A549 (cell line): ENCODE data around the gene CIDEB. TPM values are rescaled to one million over a fixed set of nuclear protein-coding genes. Genes with fewer than 3 reads are reported as not detected.

ENCODE experiments used
- ATAC-seq, 2 experiments: fragments of 200-7000 bp in 1 of 2; fragments of >200 bp in 1 of 2; cut with Nextera tagmentation in 1 of 2; cut with Tn5 transposase in 1 of 2; 3 replicates each; pipeline versions ENCODE4 v1.8.0 to v1.9.1; 2018 to 2020; ENCODE audit warnings: mild to moderate bottlenecking in 1 of 2, moderate library complexity in 1 of 2
- CTCF ChIA-PET: fragments of 300-600 bp; sonication (Branson Sonifier 250); formaldehyde crosslinking; extraction: SDS; loops from one replicate; lab custom pipeline; 2021; ENCODE audit warnings: antibody characterized with exemption, inconsistent platforms; lab: Yijun Ruan, JAX
- POLR2A ChIA-PET: fragments of 350-600 bp; formaldehyde crosslinking; extraction: SDS; loops from one replicate; lab custom pipeline; 2021; ENCODE audit warnings: antibody characterized with exemption, inconsistent platforms; lab: Yijun Ruan, JAX
- DNase-seq, 2 experiments: peaks; one replicate each; pipeline versions ENCODE4 v3.0.0 to v3.0.0-alpha.2; 2011 to 2016; ENCODE audit warnings: low read depth in 1 of 2, low spot score in 1 of 2
- FAIRE-seq: peaks from 2 replicates; lab custom pipeline; 2011; peaks lifted over from hg19 to GRCh38; lab: Jason Lieb, UNC
- H3K27ac ChIP-seq, 2 experiments: fragments of >200 bp; sonication (Bioruptor Twin); formaldehyde crosslinking; 3 replicates each; pipeline ENCODE4 v1.5.1; 2016 to 2017
- H3K4me1 ChIP-seq: fragments of >200 bp; sonication (Bioruptor Twin); formaldehyde crosslinking; 3 replicates; pipeline ENCODE4 v1.6.1; 2016
- H3K4me2 ChIP-seq: fragments of >200 bp; sonication (Bioruptor Twin); formaldehyde crosslinking; 3 replicates; pipeline ENCODE4 v1.6.1; 2016
- H3K4me3 ChIP-seq: fragments of >200 bp; sonication (Bioruptor Twin); formaldehyde crosslinking; 3 replicates; pipeline ENCODE4 v1.5.1; 2016
- H3K9me3 ChIP-seq: fragments of >200 bp; sonication (Bioruptor Twin); formaldehyde crosslinking; 3 replicates; pipeline ENCODE4 v1.6.1; 2016
- CHD4 ChIP-seq: fragments of 200-600 bp; sonication (generic); IDR thresholded peaks from 2 replicates; pipeline ENCODE4 v1.6.1; 2016; ENCODE audit warnings: antibody characterized with exemption, mild to moderate bottlenecking, borderline replicate concordance
- CTCF ChIP-seq: fragments of >200 bp; sonication (Bioruptor Twin); formaldehyde crosslinking; IDR thresholded peaks from 3 replicates; pipeline ENCODE4 v1.5.1; 2016
- EHMT2 ChIP-seq: fragments of 200-600 bp; sonication (generic); IDR thresholded peaks from 2 replicates; pipeline ENCODE4 v1.6.1; 2016; ENCODE audit warnings: antibody characterized with exemption, low read depth, mild to moderate bottlenecking, moderate library complexity
- ESRRA ChIP-seq: fragments of 150-350 bp; IDR thresholded peaks from 2 replicates; pipeline ENCODE4 v1.6.1; 2014; ENCODE audit warnings: mild to moderate bottlenecking, low read length, borderline replicate concordance
- FOXS1 ChIP-seq: fragments of 250-450 bp; sonication (Bioruptor Pico); IDR thresholded peaks from 2 replicates; pipeline ENCODE4 v1.5.0; 2020; ENCODE audit warnings: mild to moderate bottlenecking, moderate library complexity
- HOXB13 ChIP-seq: fragments of 250-450 bp; sonication (Bioruptor Pico); IDR thresholded peaks from 2 replicates; pipeline ENCODE4 v1.5.0; 2020; ENCODE audit warnings: low read depth, mild to moderate bottlenecking, moderate library complexity
- JUN ChIP-seq, 2 experiments: fragments of >200 bp; sonication (Bioruptor Twin); formaldehyde crosslinking; IDR thresholded peaks; 2 replicates in 1 of 2; 3 replicates in 1 of 2; pipeline ENCODE4 v1.6.1; 2016 to 2017
- KDM1A ChIP-seq: fragments of 200-600 bp; sonication (generic); IDR thresholded peaks from 2 replicates; pipeline ENCODE4 v1.6.1; 2016; ENCODE audit warnings: low read depth, mild to moderate bottlenecking
- MAZ ChIP-seq: fragments of 150-350 bp; IDR thresholded peaks from 2 replicates; pipeline ENCODE4 v1.6.1; 2014; ENCODE audit warnings: antibody characterized with exemption, low read depth, low read length, borderline replicate concordance
- RFX5 ChIP-seq: fragments of 450-650 bp; IDR thresholded peaks from 2 replicates; pipeline ENCODE4 v1.7.1; 2014; ENCODE audit warnings: antibody characterized with exemption, mild to moderate bottlenecking, moderate library complexity
- RNF2 ChIP-seq: fragments of 200-600 bp; sonication (generic); IDR thresholded peaks from 2 replicates; pipeline ENCODE4 v1.6.1; 2016; ENCODE audit warnings: low read depth, mild to moderate bottlenecking, antibody characterized with exemption, moderate library complexity, borderline replicate concordance
- SMC3 ChIP-seq: fragments of >200 bp; sonication (Bioruptor Twin); formaldehyde crosslinking; IDR thresholded peaks from 3 replicates; pipeline ENCODE4 v1.6.1; 2018; ENCODE audit warnings: inconsistent platforms
- WGBS: methylation state at CpG from one replicate; pipeline ENCODE4 v1.1.6; 2017; ENCODE audit errors: missing lambda C conversion rate; 5-methylcytosine and 5-hydroxymethylcytosine counted together
- polyA plus RNA-seq, 4 experiments: library from polyadenylated mRNA; depleted of rRNA in 3 of 4; stranded (reverse); fragments of >200 nt; fragmentation: RNase III in 1 of 4; extraction: RNeasy Plus Mini Kit Qiagen cat#74134 plus additional on column Dnase treatment in 1 of 4; gene quantifications; 2 replicates in 3 of 4; 3 replicates in 1 of 4; pipeline ENCODE4 v1.2.3, GENCODE V29; 2011 to 2017
- TF ChIP-seq, protein P1 (sequence below): fragments of 200-600 bp; sonication (generic); IDR thresholded peaks from 2 replicates; pipeline ENCODE4 v1.6.1; 2016; ENCODE audit warnings: antibody characterized with exemption, mild to moderate bottlenecking, moderate library complexity
- TF ChIP-seq, protein P2 (sequence below): fragments of 250-450 bp; sonication (Bioruptor Pico); IDR thresholded peaks from 2 replicates; pipeline ENCODE4 v1.5.0; 2020; ENCODE audit warnings: low read depth, mild to moderate bottlenecking, moderate library complexity

Gene CIDEB
- polyA plus RNA-seq, 2 of the 4 experiments (the other 2 are of a cell fraction), result 0.31 to 0.79 TPM

DNA sequence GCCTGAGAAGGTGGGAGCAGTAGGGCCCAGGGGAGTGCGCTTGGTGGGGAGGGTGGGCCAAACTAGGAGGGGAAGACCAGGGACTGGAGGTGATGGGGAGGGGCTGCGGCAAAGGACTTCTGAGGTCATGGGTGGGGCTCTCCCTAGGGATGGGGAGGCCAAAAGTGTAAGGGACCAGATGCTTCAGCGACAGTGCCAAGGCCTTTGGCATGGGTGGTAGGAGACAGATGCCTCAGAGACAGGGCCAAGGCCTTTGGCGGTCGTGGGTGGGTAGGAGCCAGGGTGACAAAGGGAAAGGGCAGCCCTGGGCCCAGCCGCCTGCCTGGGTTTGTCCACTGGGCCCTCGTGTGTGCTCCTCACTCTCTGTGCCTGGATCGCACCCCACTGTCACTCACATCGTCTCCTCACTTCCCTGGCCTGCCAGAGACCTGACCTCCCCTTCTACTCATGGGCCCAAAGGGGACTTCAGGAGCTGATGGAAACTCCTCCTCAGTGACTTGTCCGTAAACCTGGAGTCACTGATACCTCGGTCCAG lies 23.2 kb downstream of the CIDEB start:
- FAIRE-seq (no peak), DNase-seq (no peak), ATAC-seq (no peak)
- TF ChIP-seq HOXB13 (no peak), SMC3 (no peak), FOXS1 (no peak), KDM1A (no peak), ESRRA (no peak), CTCF (no peak), JUN (IDR thresholded peaks at IDR 0.05) (no peak), MAZ (no peak), RNF2 (no peak)
- TF ChIP-seq, protein P1, sequence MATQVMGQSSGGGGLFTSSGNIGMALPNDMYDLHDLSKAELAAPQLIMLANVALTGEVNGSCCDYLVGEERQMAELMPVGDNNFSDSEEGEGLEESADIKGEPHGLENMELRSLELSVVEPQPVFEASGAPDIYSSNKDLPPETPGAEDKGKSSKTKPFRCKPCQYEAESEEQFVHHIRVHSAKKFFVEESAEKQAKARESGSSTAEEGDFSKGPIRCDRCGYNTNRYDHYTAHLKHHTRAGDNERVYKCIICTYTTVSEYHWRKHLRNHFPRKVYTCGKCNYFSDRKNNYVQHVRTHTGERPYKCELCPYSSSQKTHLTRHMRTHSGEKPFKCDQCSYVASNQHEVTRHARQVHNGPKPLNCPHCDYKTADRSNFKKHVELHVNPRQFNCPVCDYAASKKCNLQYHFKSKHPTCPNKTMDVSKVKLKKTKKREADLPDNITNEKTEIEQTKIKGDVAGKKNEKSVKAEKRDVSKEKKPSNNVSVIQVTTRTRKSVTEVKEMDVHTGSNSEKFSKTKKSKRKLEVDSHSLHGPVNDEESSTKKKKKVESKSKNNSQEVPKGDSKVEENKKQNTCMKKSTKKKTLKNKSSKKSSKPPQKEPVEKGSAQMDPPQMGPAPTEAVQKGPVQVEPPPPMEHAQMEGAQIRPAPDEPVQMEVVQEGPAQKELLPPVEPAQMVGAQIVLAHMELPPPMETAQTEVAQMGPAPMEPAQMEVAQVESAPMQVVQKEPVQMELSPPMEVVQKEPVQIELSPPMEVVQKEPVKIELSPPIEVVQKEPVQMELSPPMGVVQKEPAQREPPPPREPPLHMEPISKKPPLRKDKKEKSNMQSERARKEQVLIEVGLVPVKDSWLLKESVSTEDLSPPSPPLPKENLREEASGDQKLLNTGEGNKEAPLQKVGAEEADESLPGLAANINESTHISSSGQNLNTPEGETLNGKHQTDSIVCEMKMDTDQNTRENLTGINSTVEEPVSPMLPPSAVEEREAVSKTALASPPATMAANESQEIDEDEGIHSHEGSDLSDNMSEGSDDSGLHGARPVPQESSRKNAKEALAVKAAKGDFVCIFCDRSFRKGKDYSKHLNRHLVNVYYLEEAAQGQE, result no peak
- TF ChIP-seq, protein P2, sequence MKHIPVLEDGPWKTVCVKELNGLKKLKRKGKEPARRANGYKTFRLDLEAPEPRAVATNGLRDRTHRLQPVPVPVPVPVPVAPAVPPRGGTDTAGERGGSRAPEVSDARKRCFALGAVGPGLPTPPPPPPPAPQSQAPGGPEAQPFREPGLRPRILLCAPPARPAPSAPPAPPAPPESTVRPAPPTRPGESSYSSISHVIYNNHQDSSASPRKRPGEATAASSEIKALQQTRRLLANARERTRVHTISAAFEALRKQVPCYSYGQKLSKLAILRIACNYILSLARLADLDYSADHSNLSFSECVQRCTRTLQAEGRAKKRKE (CRISPR knock-in tag), result no peak
- no peak overlapping the region for H3K4me3 ChIP-seq
- H3K27ac ChIP-seq, result no peak overlapping the region
- POLR2A ChIA-PET, result no interaction called here
- CTCF ChIA-PET, result interaction anchor here (0.6 to 34.0 kb wide), 6 partner anchors 12 to 152 kb away, joined by 3 to 469 read pairs (median 5); partner anchors contain the start of genes CIDEB, DHRS1, LTB4R and LTB4R2
- WGBS, result 87% methylated on average over 11 of the region's 11 CpGs
- H3K4me2 ChIP-seq, result no peak overlapping the region
- H3K9me3 ChIP-seq, result no peaks in the 10 kb centered on the region
- H3K4me1 ChIP-seq, result no peaks in the 10 kb centered on the region

DNA sequence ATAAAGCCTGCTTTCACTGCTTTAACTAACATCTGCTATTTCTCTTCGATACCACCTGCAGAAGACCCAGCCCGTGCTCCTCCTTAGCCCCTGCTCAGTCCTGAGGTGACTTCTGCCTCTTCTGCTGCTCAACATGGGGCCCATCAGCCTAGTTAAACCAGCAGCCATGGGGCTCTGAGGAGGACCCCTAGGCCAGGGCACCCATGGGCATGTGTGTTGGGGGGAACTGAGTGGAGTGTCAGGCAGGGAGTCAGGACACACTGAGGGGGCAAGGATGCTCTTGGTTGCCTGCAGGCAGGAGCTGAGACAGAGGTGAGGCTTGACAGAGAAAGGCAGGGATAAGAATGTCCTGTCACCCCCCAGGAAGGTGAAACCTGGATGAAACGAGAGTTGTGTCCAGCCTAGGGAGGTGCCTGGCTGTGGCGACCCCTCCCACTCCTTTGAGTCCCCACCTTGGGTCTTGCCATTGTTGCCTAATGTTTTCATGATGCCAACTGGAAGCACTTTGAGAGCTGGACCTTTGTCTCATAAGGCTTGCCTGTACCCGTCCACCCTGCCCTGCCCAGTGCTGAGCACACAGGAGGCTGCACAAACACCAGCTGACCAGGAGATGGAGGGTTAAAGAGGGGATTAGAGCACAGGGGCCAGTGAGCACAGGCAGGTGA lies 23.8 kb downstream of the CIDEB start:
- DNase-seq (no peak), ATAC-seq (no peak), FAIRE-seq (no peak)
- no peaks in the 10 kb centered on the region for H3K9me3 ChIP-seq
- no peak overlapping the region for H3K27ac ChIP-seq
- H3K4me2 ChIP-seq, result no peak overlapping the region
- ChIA-PET POLR2A (interaction anchor here (1.2 kb wide), 1 partner anchor 13 kb away, joined by 3 read pairs; the partner anchor contains the start of gene RABGGTA), CTCF (interaction anchor here (2.0 to 34.0 kb wide), 4 partner anchors 12 to 41 kb away, joined by 6 to 469 read pairs (median 16); partner anchors contain the start of genes CIDEB, DHRS1, LTB4R and LTB4R2)
- H3K4me1 ChIP-seq, result no peaks in the 10 kb centered on the region
- TF ChIP-seq CHD4 (no peak), RFX5 (no peak), MAZ (no peak), EHMT2 (no peak)
- TF ChIP-seq, protein P2 (CRISPR knock-in tag), result no peak
- H3K4me3 ChIP-seq, result no peak overlapping the region
- 77% methylated on average over 5 of the region's 5 CpGs for WGBS
